Mucosa of descending colon (tissue), 3 donors: Measurements from ENCODE around the gene CERS3. TPM values are rescaled to one million over a fixed set of nuclear protein-coding genes. Genes with fewer than 3 reads are reported as not detected.

Source experiments
- ATAC-seq: fragments of 200-7000 bp; cut with Tn5 transposase; one replicate; pipeline ENCODE4 v1.9.1; 2020; ENCODE audit warnings: mild to moderate bottlenecking, moderate library complexity
- DNase-seq, 3 donors: peaks; one replicate each; pipeline ENCODE4 v3.0.0-alpha.2; 2020
- H3K36me3 ChIP-seq: fragments of 200-600 bp; one replicate; pipeline ENCODE4 v1.8.0; 2021; ENCODE audit warnings: low read depth, mild to moderate bottlenecking
- H3K4me1 ChIP-seq: fragments of 200-600 bp; one replicate; pipeline ENCODE4 v1.8.0; 2021; ENCODE audit warnings: low read depth, mild to moderate bottlenecking
- H3K4me3 ChIP-seq: fragments of 200-600 bp; one replicate; pipeline ENCODE4 v1.8.0; 2021; ENCODE audit warnings: mild to moderate bottlenecking
- H3K9me3 ChIP-seq: fragments of 200-600 bp; one replicate; pipeline ENCODE4 v1.8.0; 2021; ENCODE audit warnings: mild to moderate bottlenecking
- intact Hi-C, 2 donors: fragments of 100-400 bp; cut with DNase I in 1 of 2; cut with micrococcal nuclease in 1 of 2; formaldehyde crosslinking; loops; one replicate each; pipeline versions ENCODE4 v1.11.0 to v1.11.1; 2022; cut with DNase I, micrococcal nuclease
- total RNA-seq, 3 donors: library from RNA; stranded (reverse); fragmentation: NEBNext Ultra II Directional in 2 of 3; extraction: Animal tissue kit (Norgen Biotek cat#: 25700) in 2 of 3; gene quantifications; one replicate each; pipeline versions ENCODE4 v1.2.1 to v1.2.4, GENCODE V29; 2021 to 2023
- TF ChIP-seq, protein P1 (sequence below): fragments of 200-600 bp; IDR thresholded peaks from one replicate; pipeline ENCODE4 v1.8.0; 2022; ENCODE audit warnings: antibody characterized with exemption, mild to moderate bottlenecking
- donor health status: DM: no; HTN: no; CAD: no; lungs with moderate emphysema.
- donor health status: DM: no; HTN: no; CAD: no.
- donor health status: DM: no; HTN: yes; CAD: no.

The CERS3 gene
- total RNA-seq, 3 donors from 2014 or later, result 0.22 TPM; not detected in 2

DNA sequence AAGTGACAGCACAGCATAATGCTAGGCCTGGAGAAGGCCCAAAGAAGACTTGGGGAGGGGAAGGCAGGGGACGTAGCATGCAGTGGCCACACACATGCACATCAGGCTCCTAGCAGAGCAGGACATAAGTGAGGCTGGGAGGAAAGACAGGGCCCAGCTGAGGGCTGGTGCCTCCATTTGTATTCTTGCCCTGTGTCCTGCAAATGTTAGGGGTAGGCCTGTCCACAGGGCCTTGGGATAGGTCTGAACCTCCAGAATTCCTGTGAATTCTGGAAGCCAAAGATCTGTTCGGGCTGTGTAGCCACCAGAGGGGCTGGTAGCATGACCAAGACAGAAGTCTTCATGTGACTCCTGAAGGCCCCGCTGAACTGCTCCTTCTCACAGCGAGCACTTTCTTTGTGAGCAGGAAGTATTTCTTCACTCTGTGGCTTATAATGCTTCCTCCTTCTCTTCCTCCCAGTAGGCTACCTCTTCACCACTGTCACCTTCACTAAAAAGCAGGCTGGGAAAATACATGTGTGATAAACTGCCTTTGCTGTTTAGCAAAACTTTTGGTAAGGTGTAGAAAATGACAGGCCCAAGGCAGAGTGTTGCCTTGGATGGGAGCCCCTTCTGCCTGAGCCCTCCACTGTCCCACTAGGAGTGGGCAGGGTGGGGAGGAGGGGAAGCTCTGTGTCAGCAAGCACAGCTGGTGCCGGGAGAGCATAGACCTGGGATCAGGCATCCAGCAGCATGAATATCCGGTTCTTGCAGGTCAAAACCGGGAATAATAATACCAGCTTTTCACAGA is 8.4 kb downstream of the CERS3 start:
- no peaks in the 10 kb centered on the region for H3K4me1 ChIP-seq
- no peaks in the 10 kb centered on the region for H3K9me3 ChIP-seq
- DNase-seq, result no peak
- ATAC-seq, result peak; percentile 42
- intact Hi-C loops, result no loop called here
- TF ChIP-seq, protein P1, sequence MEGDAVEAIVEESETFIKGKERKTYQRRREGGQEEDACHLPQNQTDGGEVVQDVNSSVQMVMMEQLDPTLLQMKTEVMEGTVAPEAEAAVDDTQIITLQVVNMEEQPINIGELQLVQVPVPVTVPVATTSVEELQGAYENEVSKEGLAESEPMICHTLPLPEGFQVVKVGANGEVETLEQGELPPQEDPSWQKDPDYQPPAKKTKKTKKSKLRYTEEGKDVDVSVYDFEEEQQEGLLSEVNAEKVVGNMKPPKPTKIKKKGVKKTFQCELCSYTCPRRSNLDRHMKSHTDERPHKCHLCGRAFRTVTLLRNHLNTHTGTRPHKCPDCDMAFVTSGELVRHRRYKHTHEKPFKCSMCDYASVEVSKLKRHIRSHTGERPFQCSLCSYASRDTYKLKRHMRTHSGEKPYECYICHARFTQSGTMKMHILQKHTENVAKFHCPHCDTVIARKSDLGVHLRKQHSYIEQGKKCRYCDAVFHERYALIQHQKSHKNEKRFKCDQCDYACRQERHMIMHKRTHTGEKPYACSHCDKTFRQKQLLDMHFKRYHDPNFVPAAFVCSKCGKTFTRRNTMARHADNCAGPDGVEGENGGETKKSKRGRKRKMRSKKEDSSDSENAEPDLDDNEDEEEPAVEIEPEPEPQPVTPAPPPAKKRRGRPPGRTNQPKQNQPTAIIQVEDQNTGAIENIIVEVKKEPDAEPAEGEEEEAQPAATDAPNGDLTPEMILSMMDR, result no peak
- H3K36me3 ChIP-seq, result no peaks in the 10 kb centered on the region
- no peak overlapping the region for H3K4me3 ChIP-seq

DNA sequence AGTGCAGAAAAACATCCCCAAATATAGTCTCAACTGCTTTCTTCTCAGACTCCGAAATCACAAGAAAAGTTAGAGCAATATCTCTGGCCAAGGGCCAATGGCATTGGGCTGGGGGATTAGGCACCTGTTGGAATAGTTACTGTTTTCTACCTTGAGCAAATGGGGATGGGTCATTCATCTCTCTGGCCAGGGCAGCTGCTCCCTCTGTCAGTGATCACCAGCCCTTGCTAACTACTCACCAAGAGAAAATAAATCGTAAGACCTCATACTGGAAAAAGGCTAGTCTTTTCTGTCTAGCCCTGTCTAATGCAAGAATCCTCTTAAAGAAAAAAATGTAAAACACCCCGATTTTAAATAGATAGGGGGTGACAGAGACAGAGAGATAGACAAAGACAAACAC is 10.9 kb downstream of the CERS3 start:
- Histone ChIP-seq H3K4me3 (no peak overlapping the region), H3K4me1 (no peaks in the 10 kb centered on the region), H3K36me3 (no peaks in the 10 kb centered on the region), H3K9me3 (no peaks in the 10 kb centered on the region)
- no peak for ATAC-seq
- TF ChIP-seq, protein P1, result no peak
- intact Hi-C loops, result no loop called here
- no peak for DNase-seq

DNA sequence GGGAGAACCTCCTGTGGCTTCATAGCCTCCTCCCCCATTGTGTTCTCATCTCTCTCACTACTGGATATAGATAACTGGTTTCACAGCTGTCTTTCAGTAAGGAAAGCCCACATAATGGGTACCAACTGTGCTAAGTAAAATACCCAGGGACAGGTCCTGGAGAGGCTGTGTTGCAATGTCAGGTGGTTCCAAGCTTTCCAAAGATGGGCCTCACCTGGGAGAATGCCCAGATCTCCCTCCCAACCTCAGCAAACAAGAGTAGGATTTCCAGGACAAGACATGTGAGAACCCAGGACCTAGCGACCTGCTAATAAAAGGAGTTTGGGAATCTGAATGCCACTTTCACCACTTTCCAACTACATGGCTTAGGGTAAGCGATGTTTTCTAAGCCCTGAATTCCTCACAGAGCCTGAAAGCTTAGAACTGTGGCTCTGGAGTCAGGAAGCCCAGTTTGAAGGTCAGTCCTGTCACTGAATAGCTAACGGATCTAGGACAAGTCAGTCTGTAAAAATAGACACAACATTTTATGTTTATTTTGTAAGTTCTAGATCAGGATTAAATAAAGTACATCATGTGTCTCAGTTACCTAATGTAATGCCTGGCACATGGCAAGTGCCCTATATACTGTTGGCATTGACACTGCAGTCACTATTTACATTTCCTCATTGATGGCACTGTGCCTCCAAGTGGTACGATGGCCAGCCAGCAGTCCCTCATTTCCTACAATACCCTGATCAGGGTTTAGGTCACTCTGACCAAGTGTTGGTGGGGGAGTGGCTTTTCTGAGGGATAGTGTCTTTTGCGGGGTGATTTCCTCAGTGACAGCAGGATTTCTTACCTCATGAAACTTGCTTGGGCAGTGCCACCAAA is 11.9 kb downstream of the CERS3 start:
- no peak for ATAC-seq
- TF ChIP-seq, protein P1, result no peak
- no peak overlapping the region for H3K4me3 ChIP-seq
- no peaks in the 10 kb centered on the region for H3K4me1 ChIP-seq
- H3K9me3 ChIP-seq, result no peaks in the 10 kb centered on the region
- DNase-seq, result no peak
- H3K36me3 ChIP-seq, result no peaks in the 10 kb centered on the region
- intact Hi-C loops, result no loop called here

DNA sequence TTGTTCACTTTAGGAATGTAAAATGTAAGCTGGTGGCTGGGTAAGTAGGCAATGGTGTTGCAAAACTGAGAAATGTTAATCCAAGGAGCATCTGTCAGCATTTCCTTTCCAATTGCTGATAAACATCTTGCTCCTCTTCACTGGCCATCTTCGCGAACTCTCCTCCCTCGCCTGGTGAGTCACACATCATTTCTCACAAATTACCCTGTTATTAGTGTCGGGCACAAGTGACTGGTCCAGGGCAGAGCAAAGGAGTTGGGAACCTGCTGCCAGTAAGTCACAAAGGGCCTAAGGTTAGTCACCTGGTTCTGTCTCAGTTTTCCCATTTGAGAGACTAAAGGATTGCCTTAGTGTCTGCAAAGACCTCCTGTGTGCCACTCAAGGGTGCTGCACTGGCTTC is 13.0 kb downstream of the CERS3 start:
- ATAC-seq, result no peak

DNA sequence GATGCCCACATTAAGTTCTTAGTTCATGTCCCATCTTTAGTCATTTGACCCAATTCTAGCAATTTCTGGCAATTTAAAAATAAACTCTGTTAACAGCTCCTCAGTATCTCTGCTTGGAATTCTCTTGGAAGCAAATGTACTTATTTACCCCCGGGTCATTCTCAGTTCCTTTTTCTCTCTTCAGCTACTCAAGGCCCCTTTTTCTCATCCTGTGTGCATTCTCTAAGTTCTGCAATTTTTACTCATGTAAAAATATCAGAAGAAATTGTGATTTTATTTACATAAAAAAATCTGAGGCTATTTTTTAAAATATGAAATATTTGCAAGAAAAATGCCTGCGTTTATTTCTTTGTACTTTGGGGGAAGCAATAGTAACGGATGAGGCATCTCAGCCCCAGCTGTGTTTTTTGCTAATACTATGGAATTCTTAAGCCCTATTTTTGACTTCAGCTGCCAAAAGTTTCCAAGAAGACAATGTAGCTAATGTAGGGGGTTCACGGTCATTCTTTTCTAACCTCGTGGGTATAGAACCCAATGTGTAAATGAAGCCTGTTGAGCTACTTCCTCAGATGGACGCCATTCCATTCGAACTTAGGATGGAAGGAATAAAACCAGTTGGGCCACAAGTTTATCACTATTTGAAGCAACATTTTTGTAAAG is 20.0 kb downstream of the CERS3 start:
- intact Hi-C loops, result no loop called here
- no peaks in the 10 kb centered on the region for H3K4me1 ChIP-seq
- H3K36me3 ChIP-seq, result no peaks in the 10 kb centered on the region
- TF ChIP-seq, protein P1, result no peak
- ATAC-seq (no peak), DNase-seq (no peak)
- no peak overlapping the region for H3K4me3 ChIP-seq
- no peaks in the 10 kb centered on the region for H3K9me3 ChIP-seq

More for the DNA sequence above, 13.0 kb downstream of the CERS3 start:
- no peak for DNase-seq
- Histone ChIP-seq H3K4me1 (no peaks in the 10 kb centered on the region), H3K9me3 (no peaks in the 10 kb centered on the region), H3K4me3 (no peak overlapping the region), H3K36me3 (no peaks in the 10 kb centered on the region)
- intact Hi-C loops, result no loop called here
- TF ChIP-seq, protein P1, result no peak
